MCF 10A (cell line): ENCODE data around the gene ZC3HAV1L. TPM values are rescaled to one million over a fixed set of nuclear protein-coding genes. Genes with fewer than 3 reads are reported as not detected.
A peak's percentile ranks its signal among the peaks of the same experiment; 100 is the strongest.

Experiments used
- BruUV-seq: library from RNA; stranded (reverse); fragments of 400-500 nt; replicated peaks from 2 replicates; lab custom pipeline; 2021; lab: Mats Ljungman, UMichigan
- CTCF ChIA-PET: fragments of 300-600 bp; sonication (Branson Sonifier 250); formaldehyde crosslinking; extraction: SDS; loops from one replicate; lab custom pipeline; 2021; ENCODE audit warnings: antibody characterized with exemption, inconsistent platforms; lab: Yijun Ruan, JAX
- POLR2A ChIA-PET: fragments of 300-600, 350-650 bp; sonication (Branson Sonifier 250); formaldehyde crosslinking; extraction: SDS; loops from one replicate; lab custom pipeline; 2020; ENCODE audit warnings: antibody characterized with exemption, inconsistent platforms; lab: Yijun Ruan, JAX
- DNase-seq: peaks from one replicate; pipeline ENCODE4 v3.0.0-alpha.2; 2018; ENCODE audit not compliant: unreplicated experiment
- H3K27ac Mint-ChIP-seq: one replicate; pipeline ENCODE4 v1.8.0; 2022; ENCODE audit warnings: mild to moderate bottlenecking, low read depth, mixed read lengths; ENCODE audit not compliant: unreplicated experiment
- H3K27me3 Mint-ChIP-seq: one replicate; pipeline ENCODE4 v1.8.0; 2022; ENCODE audit warnings: mixed read lengths; ENCODE audit not compliant: insufficient read depth, unreplicated experiment
- H3K36me3 Mint-ChIP-seq: one replicate; pipeline ENCODE4 v1.8.0; 2022; ENCODE audit warnings: mild to moderate bottlenecking, moderate library complexity, mixed read lengths; ENCODE audit not compliant: insufficient read depth, unreplicated experiment
- H3K4me1 Mint-ChIP-seq: one replicate; pipeline ENCODE4 v1.8.0; 2022; ENCODE audit warnings: mixed read lengths; ENCODE audit not compliant: insufficient read depth, unreplicated experiment
- H3K4me3 Mint-ChIP-seq: one replicate; pipeline ENCODE4 v1.8.0; 2022; ENCODE audit warnings: mild to moderate bottlenecking, moderate library complexity, mixed read lengths; ENCODE audit not compliant: unreplicated experiment
- H3K9me3 Mint-ChIP-seq: one replicate; pipeline ENCODE4 v1.8.0; 2022; ENCODE audit warnings: mixed read lengths; ENCODE audit not compliant: unreplicated experiment
- intact Hi-C: fragments of 100-400 bp; cut with micrococcal nuclease; formaldehyde crosslinking; loops from 2 replicates; pipeline ENCODE4 v1.14.1; 2022
- total RNA-seq: library from RNA; stranded (reverse); gene quantifications from 2 replicates; pipeline ENCODE4 v1.2.3, GENCODE V29; 2022
- TF ChIP-seq, protein P1 (sequence below): fragments of 200-600 bp; IDR thresholded peaks from one replicate; pipeline ENCODE4 v1.8.0; 2022; ENCODE audit warnings: antibody characterized with exemption, mild to moderate bottlenecking; ENCODE audit not compliant: unreplicated experiment

ZC3HAV1L gene
- total RNA-seq, 1 experiment from 2014 or later, result 10.9 TPM

GRCh38 chr7:139075871-139076686, 40.2 kb upstream of the ZC3HAV1L start:
- Mint-ChIP-seq H3K9me3 (no peaks in the 10 kb centered on the region), H3K36me3 (peaks cover 93% of the 10 kb centered on the region), H3K27me3 (no peaks in the 10 kb centered on the region), H3K4me1 (peaks cover 7% of the 10 kb centered on the region), H3K27ac (no peak overlapping the region), H3K4me3 (no peak overlapping the region)
- no TSS peak for BruUV-seq
- TF ChIP-seq, protein P1, sequence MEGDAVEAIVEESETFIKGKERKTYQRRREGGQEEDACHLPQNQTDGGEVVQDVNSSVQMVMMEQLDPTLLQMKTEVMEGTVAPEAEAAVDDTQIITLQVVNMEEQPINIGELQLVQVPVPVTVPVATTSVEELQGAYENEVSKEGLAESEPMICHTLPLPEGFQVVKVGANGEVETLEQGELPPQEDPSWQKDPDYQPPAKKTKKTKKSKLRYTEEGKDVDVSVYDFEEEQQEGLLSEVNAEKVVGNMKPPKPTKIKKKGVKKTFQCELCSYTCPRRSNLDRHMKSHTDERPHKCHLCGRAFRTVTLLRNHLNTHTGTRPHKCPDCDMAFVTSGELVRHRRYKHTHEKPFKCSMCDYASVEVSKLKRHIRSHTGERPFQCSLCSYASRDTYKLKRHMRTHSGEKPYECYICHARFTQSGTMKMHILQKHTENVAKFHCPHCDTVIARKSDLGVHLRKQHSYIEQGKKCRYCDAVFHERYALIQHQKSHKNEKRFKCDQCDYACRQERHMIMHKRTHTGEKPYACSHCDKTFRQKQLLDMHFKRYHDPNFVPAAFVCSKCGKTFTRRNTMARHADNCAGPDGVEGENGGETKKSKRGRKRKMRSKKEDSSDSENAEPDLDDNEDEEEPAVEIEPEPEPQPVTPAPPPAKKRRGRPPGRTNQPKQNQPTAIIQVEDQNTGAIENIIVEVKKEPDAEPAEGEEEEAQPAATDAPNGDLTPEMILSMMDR, result no peak
- intact Hi-C loops, result loop anchor here (1.0 kb wide), 2 partner anchors 59 to 190 kb away; no protein-coding TSS in a partner anchor
- DNase-seq, result no peak
- ChIA-PET POLR2A (no interaction called here), CTCF (interaction anchor here (0.6 to 3.7 kb wide), 22 partner anchors 11 to 721 kb away, joined by 3 to 44 read pairs (median 7); partner anchors contain the start of genes FMC1, KIAA1549 and ZC3HAV1L)

DNA sequence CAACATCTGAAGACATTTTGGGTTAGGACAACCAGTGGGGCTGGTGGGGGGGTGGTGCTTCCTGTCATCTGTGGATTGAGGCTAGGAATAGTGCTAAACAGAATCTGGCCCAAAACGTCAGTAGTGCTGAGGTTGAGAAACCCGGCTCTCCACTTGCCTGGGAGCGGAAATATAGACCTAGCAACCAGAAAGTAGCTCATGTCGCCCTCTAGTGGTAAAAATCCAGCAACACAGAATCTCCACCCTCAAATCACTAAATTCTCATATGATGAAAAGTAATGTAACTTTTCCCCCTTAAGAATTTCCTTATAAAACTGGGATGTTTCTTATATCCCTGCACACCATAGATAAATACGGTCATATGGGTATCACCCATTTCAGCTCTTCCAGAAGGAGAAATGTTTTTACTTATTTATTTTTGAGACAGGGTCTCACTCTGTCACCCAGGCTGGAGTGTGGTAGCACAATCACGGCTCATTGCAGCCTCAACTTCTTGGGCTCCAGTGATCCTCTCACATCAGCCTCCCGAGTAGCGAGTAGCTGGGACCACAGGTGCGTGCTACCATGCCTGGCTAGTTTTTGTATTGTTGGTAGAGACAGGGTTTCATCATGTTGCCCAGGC, 39.3 kb upstream of the ZC3HAV1L start:
- Mint-ChIP-seq H3K27ac (peak overlapping the region; percentile 27), H3K9me3 (no peaks in the 10 kb centered on the region), H3K27me3 (no peaks in the 10 kb centered on the region), H3K4me3 (no peak overlapping the region), H3K4me1 (peaks cover 7% of the 10 kb centered on the region), H3K36me3 (peaks cover 93% of the 10 kb centered on the region)
- intact Hi-C loops, result loop anchor here (1.0 kb wide), 2 partner anchors 58 to 189 kb away; no protein-coding TSS in a partner anchor
- ChIA-PET CTCF (interaction anchor here (0.6 to 3.7 kb wide), 46 partner anchors 10 to 1144 kb away, joined by 3 to 44 read pairs (median 4); partner anchors contain the start of genes FMC1, KIAA1549 and ZC3HAV1L), POLR2A (interaction anchor here (0.6 to 2.4 kb wide), 5 partner anchors 9 to 193 kb away, joined by 3 to 6 read pairs (median 3); no protein-coding TSS in a partner anchor)
- DNase-seq, result peak; percentile 79
- TF ChIP-seq, protein P1, result peak; percentile 82
- BruUV-seq, result no TSS peak

DNA sequence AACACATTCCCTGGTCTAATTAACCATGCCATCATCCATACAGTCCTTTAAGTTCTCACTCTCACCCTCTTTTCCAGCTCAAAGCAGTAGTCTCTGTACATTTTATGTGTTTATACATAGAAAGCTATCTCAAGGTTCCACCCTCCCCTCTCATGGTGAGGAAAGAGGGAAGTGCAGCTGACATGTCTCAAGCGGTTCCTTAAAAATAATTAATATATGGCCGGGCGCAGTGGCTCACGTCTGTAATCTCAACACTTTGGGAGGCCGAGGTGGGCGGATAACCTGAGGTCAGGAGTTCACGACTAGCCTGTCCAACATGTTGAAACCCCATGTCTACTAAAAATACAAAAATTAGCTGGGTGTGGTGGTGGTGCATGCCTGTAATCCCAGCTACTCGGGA, 37.0 kb upstream of the ZC3HAV1L start:
- H3K27ac Mint-ChIP-seq, result peak overlapping the region; percentile 71
- H3K36me3 Mint-ChIP-seq, result peaks cover 89% of the 10 kb centered on the region
- DNase-seq, result no peak
- no peaks in the 10 kb centered on the region for H3K27me3 Mint-ChIP-seq
- ChIA-PET POLR2A (interaction anchor here (0.7 to 1.1 kb wide), 2 partner anchors 9 to 40 kb away, joined by 3 read pairs; no protein-coding TSS in a partner anchor), CTCF (interaction anchor here (0.7 to 3.7 kb wide), 5 partner anchors 20 to 60 kb away, joined by 3 to 28 read pairs (median 4); no protein-coding TSS in a partner anchor)
- peaks cover 7% of the 10 kb centered on the region for H3K4me1 Mint-ChIP-seq
- no peak overlapping the region for H3K4me3 Mint-ChIP-seq
- TF ChIP-seq, protein P1, result no peak
- no peaks in the 10 kb centered on the region for H3K9me3 Mint-ChIP-seq
- intact Hi-C loops, result no loop called here
- BruUV-seq, result no TSS peak
